ENCODE measurements around the gene KCNH2. TPM values are rescaled to one million over a fixed set of nuclear protein-coding genes. Genes with fewer than 3 reads are reported as not detected.

Gene KCNH2
- total RNA-seq, 1 experiment from 2014 or later, result 0.84 TPM

- Histone ChIP-seq H3K9me2 (replicated peaks; ENCODE audit: low read length) (no peaks in the 10 kb centered on the region), H4K20me1 (ENCODE audit: low read length) (no peaks in the 10 kb centered on the region), H3K9ac (ENCODE audit: low read length) (no peak overlapping the region), H3K4me2 (ENCODE audit: low read length) (no peak overlapping the region), H3K27ac (ENCODE audit: low read length) (no peak overlapping the region), H3K9me3 (ENCODE audit: low read length) (no peaks in the 10 kb centered on the region), H2AFZ (ENCODE audit: low read length) (no peak overlapping the region), H3K27me3 (ENCODE audit: low read length) (no peaks in the 10 kb centered on the region), H3K4me3 (ENCODE audit: low read length) (no peak overlapping the region), H3K4me1 (ENCODE audit: insufficient read depth, low read length) (peaks cover 10% of the 10 kb centered on the region), H3F3A (ENCODE audit: low read length, unreplicated experiment) (no peaks in the 10 kb centered on the region), H3K79me2 (ENCODE audit: low read length) (no peaks in the 10 kb centered on the region), H3K36me3 (ENCODE audit: low read depth, low read length) (no peaks in the 10 kb centered on the region)
- no peak for TF ChIP-seq EZH2 (IDR thresholded peaks at IDR 0.05; ENCODE audit: low read length, unreplicated experiment)
- TF ChIP-seq, protein P1, sequence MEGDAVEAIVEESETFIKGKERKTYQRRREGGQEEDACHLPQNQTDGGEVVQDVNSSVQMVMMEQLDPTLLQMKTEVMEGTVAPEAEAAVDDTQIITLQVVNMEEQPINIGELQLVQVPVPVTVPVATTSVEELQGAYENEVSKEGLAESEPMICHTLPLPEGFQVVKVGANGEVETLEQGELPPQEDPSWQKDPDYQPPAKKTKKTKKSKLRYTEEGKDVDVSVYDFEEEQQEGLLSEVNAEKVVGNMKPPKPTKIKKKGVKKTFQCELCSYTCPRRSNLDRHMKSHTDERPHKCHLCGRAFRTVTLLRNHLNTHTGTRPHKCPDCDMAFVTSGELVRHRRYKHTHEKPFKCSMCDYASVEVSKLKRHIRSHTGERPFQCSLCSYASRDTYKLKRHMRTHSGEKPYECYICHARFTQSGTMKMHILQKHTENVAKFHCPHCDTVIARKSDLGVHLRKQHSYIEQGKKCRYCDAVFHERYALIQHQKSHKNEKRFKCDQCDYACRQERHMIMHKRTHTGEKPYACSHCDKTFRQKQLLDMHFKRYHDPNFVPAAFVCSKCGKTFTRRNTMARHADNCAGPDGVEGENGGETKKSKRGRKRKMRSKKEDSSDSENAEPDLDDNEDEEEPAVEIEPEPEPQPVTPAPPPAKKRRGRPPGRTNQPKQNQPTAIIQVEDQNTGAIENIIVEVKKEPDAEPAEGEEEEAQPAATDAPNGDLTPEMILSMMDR (conservative IDR thresholded peaks at IDR 0.05; ENCODE audit: low read depth, low read length), result no peak
- no peak for TF ChIP-seq EZH2phosphoT487 (IDR thresholded peaks at IDR 0.05; ENCODE audit: borderline replicate concordance, low read length)
- ATAC-seq (no peak), DNase-seq (no peak)
- no TSS peak for BruUV-seq (replicated peaks)
- ChIA-PET CTCF (no interaction called here), POLR2A (ENCODE audit: unreplicated experiment) (no interaction called here)
- intact Hi-C loops (cut with micrococcal nuclease), result loop anchor here (5.0 kb wide), 2 partner anchors 216 to 276 kb away; no protein-coding TSS in a partner anchor
Measured at GRCh38 chr7:150896562-150897209, 81.4 kb downstream of the KCNH2 start.

DNA sequence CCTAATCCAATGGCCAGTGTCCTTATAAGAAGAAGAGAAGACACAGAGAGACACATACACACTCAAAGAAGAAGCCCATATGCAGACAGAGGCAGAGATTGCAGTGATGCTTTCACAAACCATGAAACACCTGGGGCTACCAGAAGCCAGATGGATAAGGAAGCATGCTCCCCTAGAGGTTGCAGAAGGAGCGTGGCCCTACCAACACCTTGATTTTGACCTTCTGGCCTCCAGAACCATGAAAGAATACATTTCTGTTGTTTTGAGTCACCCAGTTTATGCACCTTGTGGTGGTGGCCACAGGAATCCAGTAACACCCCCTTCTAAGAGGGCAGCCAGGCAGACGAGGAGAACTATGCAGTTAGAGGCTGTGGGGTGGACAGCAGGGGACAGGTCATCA is 82.3 kb downstream of the KCNH2 start:
- H3K4me1 ChIP-seq (ENCODE audit: insufficient read depth, low read length), result peaks cover 1% of the 10 kb centered on the region
- H3K79me2 ChIP-seq (ENCODE audit: low read length), result no peaks in the 10 kb centered on the region
- no peaks in the 10 kb centered on the region for H3K27me3 ChIP-seq (ENCODE audit: low read length)
- H4K20me1 ChIP-seq (ENCODE audit: low read length), result no peaks in the 10 kb centered on the region
- H3K27ac ChIP-seq (ENCODE audit: low read length), result no peak overlapping the region
- CTCF ChIA-PET, result no interaction called here
- no peak overlapping the region for H3K4me3 ChIP-seq (ENCODE audit: low read length)
- no peak for TF ChIP-seq EZH2phosphoT487 (IDR thresholded peaks at IDR 0.05; ENCODE audit: borderline replicate concordance, low read length)
- TF ChIP-seq, protein P1 (conservative IDR thresholded peaks at IDR 0.05; ENCODE audit: low read depth, low read length), result no peak
- TF ChIP-seq EZH2 (IDR thresholded peaks at IDR 0.05; ENCODE audit: low read length, unreplicated experiment), result no peak
- POLR2A ChIA-PET (ENCODE audit: unreplicated experiment), result no interaction called here
- no peaks in the 10 kb centered on the region for H3K9me2 ChIP-seq (replicated peaks; ENCODE audit: low read length)
- ATAC-seq, result no peak
- no peaks in the 10 kb centered on the region for H3F3A ChIP-seq (ENCODE audit: low read length, unreplicated experiment)
- H3K9me3 ChIP-seq (ENCODE audit: low read length), result no peaks in the 10 kb centered on the region
- no peak overlapping the region for H3K4me2 ChIP-seq (ENCODE audit: low read length)
- intact Hi-C loops (cut with micrococcal nuclease), result loop anchor here (5.0 kb wide), 2 partner anchors 216 to 276 kb away; no protein-coding TSS in a partner anchor
- BruUV-seq (replicated peaks), result no TSS peak
- H3K36me3 ChIP-seq (ENCODE audit: low read depth, low read length), result no peaks in the 10 kb centered on the region
- DNase-seq, result no peak
- no peak overlapping the region for H3K9ac ChIP-seq (ENCODE audit: low read length)
- no peak overlapping the region for H2AFZ ChIP-seq (ENCODE audit: low read length)

Other genes starting within 250 kb of the KCNH2 start
- gene GIMAP5, start 240.9 kb downstream of the KCNH2 start, total RNA-seq (2014; rRNA removed), result not detected in 2 replicates
- gene TMEM176B, start 178.0 kb downstream of the KCNH2 start, total RNA-seq (2014; rRNA removed), result not detected in 2 replicates
- not detected in 2 replicates for gene TMEM176A, start 177.6 kb downstream of the KCNH2 start, total RNA-seq (2014; rRNA removed)
- gene AOC1, start 125.8 kb downstream of the KCNH2 start, total RNA-seq (2014; rRNA removed), result not detected in 2 replicates
- 0.66 and 2.5 TPM in 2 replicates for gene NOS3, start 12.7 kb upstream of the KCNH2 start, total RNA-seq (2014; rRNA removed)
- gene ATG9B, start 46.2 kb upstream of the KCNH2 start, total RNA-seq (2014; rRNA removed), result 1.2 and 1.3 TPM in 2 replicates
- gene ABCB8, start 50.1 kb upstream of the KCNH2 start, total RNA-seq (2014; rRNA removed), result 58.4 and 95.7 TPM in 2 replicates
- 1.7 and 2.6 TPM in 2 replicates for gene ASIC3, start 70.2 kb upstream of the KCNH2 start, total RNA-seq (2014; rRNA removed)
- gene CDK5, start 79.6 kb upstream of the KCNH2 start, total RNA-seq (2014; rRNA removed), result 30.6 and 40.1 TPM in 2 replicates
- 267 and 284 TPM in 2 replicates for gene SLC4A2, start 81.3 kb upstream of the KCNH2 start, total RNA-seq (2014; rRNA removed)
- gene FASTK, start 102.5 kb upstream of the KCNH2 start, total RNA-seq (2014; rRNA removed), result 163 and 211 TPM in 2 replicates
- gene TMUB1, start 105.2 kb upstream of the KCNH2 start, total RNA-seq (2014; rRNA removed), result 52.1 and 71.6 TPM in 2 replicates
- 53.5 and 88.2 TPM in 2 replicates for gene AGAP3, start 108.2 kb upstream of the KCNH2 start, total RNA-seq (2014; rRNA removed)
- not detected in 2 replicates for gene GBX1, start 189.4 kb upstream of the KCNH2 start, total RNA-seq (2014; rRNA removed)
- not detected in 2 replicates for gene ASB10, start 208.9 kb upstream of the KCNH2 start, total RNA-seq (2014; rRNA removed)
- gene H2BK1, start 232.2 kb upstream of the KCNH2 start, total RNA-seq (2014; rRNA removed), result not detected in 2 replicates
- 55.5 and 75.0 TPM in 2 replicates for gene ABCF2, start 248.9 kb upstream of the KCNH2 start, total RNA-seq (2014; rRNA removed)